HEK293T (cell line): ENCODE data around the gene USP13.

ENCODE experiments used
- CTCF ChIA-PET: fragments of 350-600 bp; formaldehyde crosslinking; extraction: SDS; loops from one replicate; lab custom pipeline; 2021; ENCODE audit warnings: antibody characterized with exemption, inconsistent platforms; lab: Yijun Ruan, JAX
- POLR2A ChIA-PET: fragments of 350-600 bp; formaldehyde crosslinking; extraction: SDS; loops from one replicate; lab custom pipeline; 2020; ENCODE audit warnings: antibody characterized with exemption, inconsistent platforms; lab: Yijun Ruan, JAX
- DNase-seq: peaks from one replicate; pipeline ENCODE4 v3.0.0; 2012; ENCODE audit warnings: mixed read lengths; ENCODE audit errors: extremely low spot score
- ARNT ChIP-seq: fragments of 450-650 bp; IDR thresholded peaks from 2 replicates; pipeline ENCODE4 v1.6.1; 2017; ENCODE audit warnings: mild to moderate bottlenecking
- BHLHE40 ChIP-seq: fragments of 450-650 bp; IDR thresholded peaks from 2 replicates; pipeline ENCODE4 v1.6.1; 2016; ENCODE audit warnings: mild to moderate bottlenecking, moderate library complexity, borderline replicate concordance
- CTBP1 ChIP-seq: fragments of 450-650 bp; IDR thresholded peaks from 2 replicates; pipeline ENCODE4 v1.6.1; 2016; ENCODE audit warnings: borderline replicate concordance
- ELF4 ChIP-seq: fragments of 450-650 bp; IDR thresholded peaks from 2 replicates; pipeline ENCODE4 v1.6.1; 2017; ENCODE audit warnings: antibody characterized with exemption
- FOXA1 ChIP-seq: fragments of 450-650 bp; IDR thresholded peaks from 2 replicates; pipeline ENCODE4 v1.6.1; 2016; ENCODE audit warnings: mild to moderate bottlenecking
- FOXK2 ChIP-seq: fragments of 450-650 bp; IDR thresholded peaks from 2 replicates; pipeline ENCODE4 v1.6.1; 2016; ENCODE audit warnings: mild to moderate bottlenecking
- FOXM1 ChIP-seq: fragments of 450-650 bp; IDR thresholded peaks from 2 replicates; pipeline ENCODE4 v1.6.1; 2017; ENCODE audit warnings: mild to moderate bottlenecking, borderline replicate concordance
- HDGF ChIP-seq: fragments of 450-650 bp; IDR thresholded peaks from 2 replicates; pipeline ENCODE4 v1.6.1; 2017; ENCODE audit warnings: antibody characterized with exemption, borderline replicate concordance
- L3MBTL2 ChIP-seq: fragments of 450-650 bp; conservative IDR thresholded peaks from 2 replicates; pipeline ENCODE4 v1.6.1; 2016; ENCODE audit warnings: mild to moderate bottlenecking
- LEF1 ChIP-seq: fragments of 450-650 bp; IDR thresholded peaks from 2 replicates; pipeline ENCODE4 v1.6.1; 2017; ENCODE audit warnings: mild to moderate bottlenecking, borderline replicate concordance
- NFRKB ChIP-seq: fragments of 450-650 bp; IDR thresholded peaks from 2 replicates; pipeline ENCODE4 v1.6.1; 2016; ENCODE audit warnings: mild to moderate bottlenecking, moderate library complexity
- PKNOX1 ChIP-seq: fragments of 450-650 bp; IDR thresholded peaks from 2 replicates; pipeline ENCODE4 v1.6.1; 2016
- SP1 ChIP-seq: fragments of 450-650 bp; IDR thresholded peaks from 2 replicates; pipeline ENCODE4 v1.6.1; 2017
- SUZ12 ChIP-seq: fragments of 450-650 bp; IDR thresholded peaks from 2 replicates; pipeline ENCODE4 v1.6.1; 2016; ENCODE audit warnings: mild to moderate bottlenecking
- TARDBP ChIP-seq: fragments of 450-650 bp; IDR thresholded peaks from 2 replicates; pipeline ENCODE4 v1.6.1; 2016
- ZNF384 ChIP-seq: fragments of 450-650 bp; IDR thresholded peaks from 2 replicates; pipeline ENCODE4 v1.6.1; 2016

Gene USP13

GRCh38 chr3:179806177-179806576 lies 153.3 kb downstream of the USP13 start:
- ChIA-PET CTCF (no interaction called here), POLR2A (no interaction called here)
- no peak for TF ChIP-seq ARNT
- TF ChIP-seq SUZ12, result no peak
- no peak for TF ChIP-seq FOXM1
- no peak for TF ChIP-seq L3MBTL2
- no peak for TF ChIP-seq LEF1
- TF ChIP-seq TARDBP, result no peak
- no peak for TF ChIP-seq HDGF
- TF ChIP-seq FOXA1, result no peak
- no peak for TF ChIP-seq BHLHE40
- no peak for TF ChIP-seq PKNOX1
- TF ChIP-seq NFRKB, result no peak
- TF ChIP-seq ELF4, result no peak
- TF ChIP-seq ZNF384, result no peak
- no peak for TF ChIP-seq FOXK2
- TF ChIP-seq SP1, result no peak
- TF ChIP-seq CTBP1, result no peak
- DNase-seq, result no peak

- CTCF ChIA-PET, result no interaction called here
- POLR2A ChIA-PET, result no interaction called here
These were observed 154.7 kb downstream of the USP13 start for GRCh38 chr3:179807588-179807987.

GRCh38 chr3:179809639-179810038 lies 156.8 kb downstream of the USP13 start:
- POLR2A ChIA-PET, result no interaction called here
- CTCF ChIA-PET, result no interaction called here
- no peak for TF ChIP-seq SUZ12
- no peak for TF ChIP-seq SP1
- DNase-seq, result no peak

More at GRCh38 chr3:179807588-179807987, 154.7 kb downstream of the USP13 start:
- TF ChIP-seq NFRKB (no peak), ELF4 (no peak), TARDBP (no peak), FOXK2 (no peak), ZNF384 (no peak), LEF1 (no peak), PKNOX1 (no peak)
- no peak for DNase-seq

- CTCF ChIA-PET, result interaction anchor here (0.8 to 1.5 kb wide), 3 partner anchors 40 to 784 kb away, joined by 3 read pairs; no protein-coding TSS in a partner anchor
- TF ChIP-seq TARDBP (no peak), ZNF384 (no peak), PKNOX1 (no peak), ELF4 (no peak), FOXM1 (no peak), SUZ12 (no peak), SP1 (no peak), L3MBTL2 (no peak), HDGF (no peak), FOXA1 (no peak), ARNT (no peak), LEF1 (no peak), FOXK2 (no peak), NFRKB (no peak), BHLHE40 (no peak)
- POLR2A ChIA-PET, result no interaction called here
- DNase-seq, result peak; percentile 50
These were observed 158.7 kb downstream of the USP13 start for GRCh38 chr3:179811321-179812095.

- POLR2A ChIA-PET, result no interaction called here
- DNase-seq, result no peak
- CTCF ChIA-PET, result interaction anchor here (0.8 to 1.5 kb wide), 3 partner anchors 40 to 783 kb away, joined by 3 read pairs; no protein-coding TSS in a partner anchor
- TF ChIP-seq TARDBP (no peak), FOXM1 (no peak), L3MBTL2 (no peak), SUZ12 (no peak), FOXA1 (no peak), CTBP1 (no peak), SP1 (no peak), FOXK2 (no peak), HDGF (no peak), PKNOX1 (no peak), BHLHE40 (no peak), LEF1 (no peak)
These were observed 159.2 kb downstream of the USP13 start for GRCh38 chr3:179812096-179812382.

- ChIA-PET POLR2A (no interaction called here), CTCF (no interaction called here)
- DNase-seq, result no peak
- no peak for TF ChIP-seq HDGF
- no peak for TF ChIP-seq PKNOX1
- no peak for TF ChIP-seq TARDBP
- no peak for TF ChIP-seq ELF4
- no peak for TF ChIP-seq L3MBTL2
- no peak for TF ChIP-seq FOXK2
- no peak for TF ChIP-seq LEF1
- no peak for TF ChIP-seq ZNF384
- no peak for TF ChIP-seq CTBP1
- no peak for TF ChIP-seq SUZ12
- no peak for TF ChIP-seq FOXA1
These were observed 166.5 kb downstream of the USP13 start for GRCh38 chr3:179819379-179819778.
